ENCODE data around the gene SHANK1.

The SHANK1 gene

DNA sequence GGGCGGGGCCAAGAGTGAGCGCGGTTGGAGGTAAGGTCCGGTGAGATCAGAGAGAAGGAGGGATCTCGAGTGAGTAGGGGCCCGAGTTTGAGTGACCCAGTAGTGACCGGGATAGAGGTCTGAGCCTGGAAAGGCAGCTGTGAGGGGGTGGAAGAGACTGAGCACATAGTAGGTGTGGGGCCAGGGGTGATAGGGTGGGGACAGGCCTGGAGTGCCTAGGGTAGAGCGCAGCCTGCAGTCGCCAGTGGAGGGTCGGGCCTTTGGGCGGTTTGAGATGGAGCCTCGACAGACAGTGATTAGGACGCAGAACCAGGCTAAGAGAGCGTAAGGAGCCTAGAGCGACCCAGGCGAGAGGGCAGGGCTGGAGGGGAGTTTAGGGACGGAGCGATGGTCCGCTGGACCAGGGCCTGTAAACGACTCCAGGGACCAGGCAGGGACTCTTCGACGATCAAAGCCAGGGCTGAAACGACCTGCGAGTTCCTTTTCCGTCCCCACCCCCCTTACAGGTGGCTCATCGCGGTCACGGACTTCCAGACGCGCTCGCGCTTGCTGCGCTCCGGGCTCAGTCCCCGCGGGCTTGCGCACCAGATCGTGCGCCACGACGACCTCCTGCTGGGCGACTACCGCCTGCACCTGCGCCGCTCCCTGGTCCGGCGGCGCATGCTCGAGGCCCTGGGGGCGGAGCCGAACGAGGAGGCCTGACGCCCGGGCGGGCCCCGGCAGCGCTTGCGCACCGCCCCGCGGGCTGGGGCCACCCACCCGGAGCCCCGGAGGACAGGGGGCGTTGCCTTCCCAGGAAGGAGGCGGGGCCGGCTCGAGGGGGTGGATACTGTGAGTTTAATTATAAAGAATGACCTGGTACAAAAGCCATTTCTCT, 60.9 kb downstream of the SHANK1 start:
- DNase-seq: peak; percentile 81

DNA sequence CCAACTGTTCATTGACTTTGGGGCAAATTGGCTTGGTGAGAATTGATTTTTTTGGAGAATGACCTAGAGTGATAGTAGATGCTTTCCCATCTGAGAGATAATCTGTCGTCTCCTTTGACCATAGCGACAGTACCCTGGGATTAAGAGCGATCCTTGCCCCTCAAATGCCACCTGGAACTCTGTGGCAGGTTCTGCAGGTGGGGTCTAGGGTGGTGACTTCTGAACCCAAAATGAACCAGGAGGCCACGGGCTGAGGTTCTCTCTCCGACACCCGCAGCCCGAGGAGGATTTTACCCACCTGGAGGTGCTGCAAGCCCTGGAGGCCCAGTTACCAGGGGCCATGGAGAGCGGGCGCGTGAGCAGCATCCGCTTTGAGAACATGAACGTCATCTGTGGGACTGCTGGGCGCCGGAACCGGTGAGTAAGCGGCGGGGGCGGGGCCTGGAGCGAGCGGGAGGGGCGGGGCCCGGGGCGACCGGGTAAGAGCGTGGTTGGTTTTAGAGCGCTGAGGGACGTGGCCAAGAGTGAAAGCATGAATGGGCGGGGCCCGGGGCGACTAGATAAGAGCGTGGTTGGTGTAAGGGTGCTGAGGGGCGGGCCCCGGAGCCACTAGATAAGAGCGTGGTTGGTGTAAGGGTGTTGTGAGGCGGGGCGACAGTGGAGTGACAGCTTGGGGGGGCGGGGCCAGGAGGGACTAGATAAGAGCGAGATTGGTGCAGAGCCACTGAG, 61.7 kb downstream of the SHANK1 start:
- peak; percentile 100 for DNase-seq

DNA sequence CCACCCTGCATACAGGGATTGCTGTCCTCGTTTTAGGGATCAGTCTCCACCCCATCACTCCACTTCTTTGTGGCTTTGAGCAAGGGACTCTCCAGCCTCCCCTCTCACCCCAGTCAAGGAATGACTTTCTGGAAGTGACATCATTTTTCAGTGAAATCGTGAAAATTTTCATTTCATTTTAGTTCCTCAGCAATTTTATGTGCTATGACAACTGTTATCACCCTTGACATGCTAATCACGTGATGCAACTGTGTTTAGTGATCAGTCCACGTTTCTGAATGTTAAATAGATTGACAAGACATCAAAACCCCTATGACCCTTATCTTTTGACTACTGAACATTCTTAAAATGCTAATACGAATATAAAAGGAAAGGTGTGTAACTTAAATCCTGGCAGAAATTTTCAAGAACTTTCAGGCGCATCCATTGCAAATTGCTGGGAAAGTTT, 62.4 kb downstream of the SHANK1 start:
- DNase-seq: no peak

DNA sequence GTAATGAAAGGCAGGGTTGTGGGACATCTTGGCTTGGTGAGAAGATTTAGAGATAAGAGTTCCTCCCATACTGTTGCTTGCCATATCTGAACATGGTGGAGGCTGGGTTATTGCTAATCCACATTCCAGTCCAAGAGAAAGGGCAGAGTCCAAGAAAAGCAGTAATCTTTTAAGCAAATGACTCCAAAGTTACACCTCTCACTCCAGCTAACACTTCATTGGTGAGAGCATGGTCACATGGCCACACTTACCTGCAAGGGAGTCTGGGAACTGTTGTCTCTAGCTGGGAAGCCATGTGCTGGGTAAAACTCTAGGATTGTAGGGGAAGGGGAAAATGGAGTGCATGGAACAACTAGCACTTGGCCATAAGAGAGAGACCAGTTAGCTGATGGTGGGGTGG, 64.7 kb downstream of the SHANK1 start:
- DNase-seq: no peak

DNA sequence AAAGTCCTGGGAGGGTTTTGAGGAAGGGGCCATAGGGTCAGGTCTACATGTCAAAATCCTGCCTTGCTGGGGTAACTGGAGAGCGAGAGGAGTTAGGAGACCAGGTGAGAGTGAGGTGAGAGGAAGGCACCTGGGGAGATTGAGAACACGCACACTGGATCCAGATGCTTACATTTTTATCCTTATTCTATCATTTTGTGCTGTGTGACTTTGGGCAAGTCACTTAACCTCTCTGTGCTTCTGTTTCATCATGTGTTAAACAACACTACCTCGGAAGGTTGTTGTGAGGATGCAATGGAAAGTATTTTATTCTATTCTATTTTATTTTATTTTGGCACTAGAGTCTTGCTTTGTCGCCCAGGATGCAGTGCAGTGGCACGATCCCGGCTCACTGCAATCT, 66.9 kb downstream of the SHANK1 start:
- DNase-seq: no peak

DNA sequence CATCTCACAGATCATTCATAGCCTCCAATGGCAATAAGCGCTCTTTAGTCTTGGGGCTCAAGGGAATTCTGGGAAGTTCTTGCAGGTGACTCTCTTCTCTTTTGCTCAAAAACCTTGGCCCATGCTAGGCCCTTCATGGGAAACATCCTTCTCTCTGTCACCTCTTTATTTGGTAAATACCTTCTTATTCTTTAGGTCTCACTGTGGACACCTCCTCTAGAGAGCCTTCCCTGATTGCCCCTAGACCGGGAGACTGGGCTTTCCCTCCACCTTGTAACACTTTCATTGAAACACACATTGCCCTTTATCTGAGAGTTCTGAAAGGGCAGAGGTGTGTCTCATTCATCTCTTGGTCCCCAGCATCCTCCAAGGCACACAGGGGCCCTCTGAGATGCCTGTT, 68.4 kb downstream of the SHANK1 start:
- no peak for DNase-seq

DNA sequence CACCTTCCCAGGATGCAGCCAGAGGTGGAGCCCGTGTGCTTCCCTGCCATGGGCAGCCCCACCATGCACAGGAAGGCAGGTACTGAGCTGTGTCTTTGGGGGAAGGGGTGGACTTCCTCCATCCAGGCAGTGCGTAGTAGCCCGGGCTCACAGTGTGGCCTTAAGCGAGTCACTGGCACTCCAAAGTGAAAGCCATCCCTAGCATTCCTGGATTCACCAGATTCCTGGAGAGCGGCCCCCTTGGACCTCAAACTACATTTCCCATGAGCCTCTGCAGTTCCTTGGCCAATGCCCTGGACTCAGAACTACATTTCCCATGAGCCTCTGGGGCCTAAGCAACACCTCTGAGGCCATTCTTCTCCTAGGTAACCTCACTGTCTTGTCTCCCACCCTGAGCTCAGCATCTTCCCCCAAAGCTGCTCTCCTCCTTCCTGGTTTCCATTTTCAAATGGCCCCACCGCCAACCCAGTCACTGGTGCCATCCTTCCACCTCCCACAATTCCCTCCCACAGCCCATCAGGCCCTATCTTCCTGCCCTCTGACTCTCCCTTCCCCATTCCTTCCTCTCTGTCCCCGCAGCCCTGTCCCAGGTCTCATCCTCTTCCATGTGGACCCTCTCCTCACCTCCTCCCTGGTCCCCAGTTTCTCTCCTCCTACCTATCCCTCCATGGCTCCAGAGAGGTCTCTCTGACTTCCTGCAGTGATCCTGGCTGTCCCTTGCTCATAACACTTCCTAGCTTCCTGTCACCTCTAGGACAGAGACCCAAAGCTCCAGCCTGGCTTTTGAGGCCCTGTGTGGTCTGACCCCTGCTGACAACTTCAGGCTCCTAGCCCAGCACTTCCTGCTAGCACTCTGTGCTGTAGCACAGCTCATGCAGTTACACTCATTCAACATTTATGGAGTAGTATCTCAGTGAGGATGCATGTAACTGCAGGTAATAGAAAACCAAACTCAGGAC, 69.9 kb downstream of the SHANK1 start, which contains the start of gene C19orf81:
C19orf81 (plus strand) TSS at position 13 of the 959 bp plus-strand sequence; CDS start at position 13, 0 bp downstream.
- DNase-seq: peak; percentile 41

DNA sequence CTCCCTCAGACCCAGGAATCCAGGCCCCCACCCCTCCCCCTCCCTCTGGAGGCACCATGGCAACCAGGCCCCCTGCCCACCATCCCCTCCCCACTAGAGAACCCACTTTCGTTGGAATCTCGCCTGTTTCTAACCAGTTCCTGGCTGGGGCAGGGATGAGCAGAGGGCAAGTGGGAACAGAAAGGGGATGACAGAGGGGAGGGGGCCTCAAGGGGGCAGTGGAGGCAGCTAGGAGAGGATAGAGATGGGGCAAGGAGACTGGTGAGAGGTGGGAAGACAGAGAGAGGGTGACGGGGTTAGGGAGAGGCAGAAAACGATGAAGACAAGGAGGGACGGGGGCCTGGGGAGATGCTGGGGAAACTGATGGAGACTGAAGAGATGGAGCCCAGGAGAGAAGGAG, 70.9 kb downstream of the SHANK1 start:
- no peak for DNase-seq

DNA sequence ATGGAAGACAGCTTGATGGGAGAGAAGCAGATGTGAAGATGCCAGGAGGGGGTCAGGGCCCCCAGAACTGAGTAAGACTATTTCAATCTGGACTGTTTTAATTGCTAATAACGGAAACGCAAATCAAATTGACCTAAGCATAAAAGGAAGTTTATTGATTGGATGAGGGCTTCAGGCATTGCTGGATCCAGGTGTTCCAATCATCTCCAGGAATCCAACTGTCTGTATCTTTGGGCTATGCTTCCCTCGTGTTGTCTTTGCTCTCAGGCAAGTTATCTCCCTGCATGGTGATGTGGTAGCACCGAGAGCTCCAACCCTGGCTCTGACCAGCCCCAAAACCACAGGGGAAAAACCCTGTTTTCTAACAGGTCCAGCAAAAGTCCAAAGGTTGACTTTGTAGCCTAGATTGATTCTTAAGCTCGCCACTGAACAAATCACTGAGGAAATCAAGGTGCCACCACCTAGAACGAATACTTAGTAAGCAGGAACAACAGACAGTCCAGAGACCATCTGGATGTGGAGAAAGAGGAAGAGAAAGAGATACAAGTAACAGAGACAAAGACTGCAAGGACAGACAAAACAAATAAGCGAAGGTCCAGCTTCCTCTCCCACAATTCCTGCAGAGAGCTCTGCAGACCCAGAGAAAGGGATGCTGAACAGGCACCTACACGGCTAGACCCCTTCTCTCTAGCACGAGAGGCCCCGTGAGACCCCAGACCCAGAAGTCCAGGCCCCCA, 71.6 kb downstream of the SHANK1 start:
- no peak for DNase-seq

DNA sequence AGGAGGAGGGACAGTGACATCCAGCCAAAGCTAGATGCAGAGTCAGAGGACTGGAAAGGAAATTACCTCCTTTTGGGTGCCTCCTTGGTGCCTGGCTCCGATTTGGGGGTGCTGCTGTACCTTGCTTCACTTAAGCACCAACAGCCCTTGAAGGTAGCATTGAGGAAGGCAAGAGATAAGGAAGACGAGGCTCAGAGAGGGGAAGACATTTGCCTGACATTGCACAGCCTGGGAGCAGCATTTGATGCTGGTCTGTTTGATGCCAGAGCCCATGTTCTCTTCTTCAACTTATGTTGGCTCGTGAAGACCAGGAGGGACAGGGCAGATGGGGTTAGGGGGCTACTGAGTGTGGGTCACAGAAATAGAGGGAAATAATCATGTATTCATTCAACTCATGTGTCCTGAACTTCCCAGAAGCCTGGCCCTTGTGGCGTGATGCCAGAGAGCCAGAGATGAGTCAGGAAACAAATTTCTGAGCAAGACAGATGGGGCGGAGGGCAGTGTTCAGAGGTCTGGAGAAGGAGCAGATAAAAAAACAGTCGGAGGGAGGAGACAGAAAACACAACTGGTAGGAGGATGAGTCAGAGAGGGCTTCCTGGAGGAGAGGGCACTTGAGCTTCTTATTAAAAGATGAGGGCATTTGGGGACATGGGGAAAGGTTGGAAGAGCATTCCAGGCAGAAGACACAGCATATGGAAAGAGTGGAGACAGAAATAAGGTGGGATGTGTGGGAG, 73.4 kb downstream of the SHANK1 start:
- peak; percentile 83 for DNase-seq

DNA sequence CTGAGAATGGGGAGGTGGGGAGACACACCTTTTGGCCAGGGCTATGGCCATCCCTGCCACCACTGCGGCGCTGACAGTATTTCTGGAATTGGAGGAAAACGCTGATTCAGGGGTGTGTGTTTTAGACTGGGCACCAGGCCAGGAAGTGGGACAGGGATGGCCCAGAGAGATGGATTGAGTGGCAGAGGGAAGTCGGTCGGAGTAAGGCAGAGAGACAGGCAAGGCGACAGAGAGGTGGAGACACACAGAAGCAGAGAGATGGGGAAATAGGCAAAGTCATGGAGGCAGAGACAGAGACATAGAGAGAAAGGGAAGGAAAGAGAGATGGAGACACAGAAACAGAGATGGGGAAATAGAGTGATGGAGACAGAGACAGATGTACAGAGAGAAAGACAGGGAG, 74.5 kb downstream of the SHANK1 start:
- DNase-seq: no peak

DNA sequence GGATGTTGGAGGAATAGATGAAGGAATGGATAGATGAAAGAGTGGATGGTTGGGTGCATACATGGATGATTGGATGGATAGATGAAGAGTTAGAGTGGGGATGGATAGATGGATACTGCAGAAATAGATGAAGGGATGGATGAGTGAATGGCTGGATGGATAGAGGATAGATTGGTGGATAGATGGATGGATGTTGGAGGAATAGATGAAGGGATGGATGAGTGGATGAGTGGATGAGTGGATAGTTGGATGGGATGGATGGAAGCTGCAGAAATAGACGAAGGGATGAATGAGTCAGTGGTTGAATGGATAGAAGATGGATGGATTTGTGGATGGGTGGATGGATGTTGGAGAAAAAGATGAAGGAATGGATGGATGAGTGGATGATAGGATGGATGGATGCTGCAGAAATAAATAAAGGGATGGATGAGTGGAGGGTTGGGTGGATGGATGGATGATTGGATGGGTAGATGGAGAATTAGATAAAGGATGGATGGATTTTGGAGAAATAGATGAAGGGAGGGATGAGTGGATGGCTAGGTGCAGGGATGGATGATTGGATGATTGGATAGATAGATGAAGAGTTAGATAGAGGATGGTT, 75.2 kb downstream of the SHANK1 start:
- no peak for DNase-seq

DNA sequence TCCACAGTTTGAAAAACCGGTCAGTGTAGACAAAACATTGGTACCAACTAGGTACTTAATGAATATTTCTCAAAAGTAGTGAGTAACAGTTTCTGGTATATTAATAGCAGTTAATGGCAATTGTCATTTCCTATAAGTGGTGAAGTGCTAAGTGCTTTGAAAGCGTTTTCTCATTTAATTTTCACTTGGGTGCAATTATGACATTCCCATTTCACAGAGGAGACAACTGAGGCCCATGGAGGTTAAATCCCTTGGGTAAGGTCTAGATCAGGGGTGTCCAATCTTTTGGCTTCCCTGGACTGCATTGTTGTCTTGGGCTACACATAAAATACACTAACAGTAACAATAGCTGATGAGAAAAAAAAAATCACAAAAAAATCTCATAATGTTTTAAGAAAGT, 79.2 kb downstream of the SHANK1 start:
- DNase-seq: no peak

DNA sequence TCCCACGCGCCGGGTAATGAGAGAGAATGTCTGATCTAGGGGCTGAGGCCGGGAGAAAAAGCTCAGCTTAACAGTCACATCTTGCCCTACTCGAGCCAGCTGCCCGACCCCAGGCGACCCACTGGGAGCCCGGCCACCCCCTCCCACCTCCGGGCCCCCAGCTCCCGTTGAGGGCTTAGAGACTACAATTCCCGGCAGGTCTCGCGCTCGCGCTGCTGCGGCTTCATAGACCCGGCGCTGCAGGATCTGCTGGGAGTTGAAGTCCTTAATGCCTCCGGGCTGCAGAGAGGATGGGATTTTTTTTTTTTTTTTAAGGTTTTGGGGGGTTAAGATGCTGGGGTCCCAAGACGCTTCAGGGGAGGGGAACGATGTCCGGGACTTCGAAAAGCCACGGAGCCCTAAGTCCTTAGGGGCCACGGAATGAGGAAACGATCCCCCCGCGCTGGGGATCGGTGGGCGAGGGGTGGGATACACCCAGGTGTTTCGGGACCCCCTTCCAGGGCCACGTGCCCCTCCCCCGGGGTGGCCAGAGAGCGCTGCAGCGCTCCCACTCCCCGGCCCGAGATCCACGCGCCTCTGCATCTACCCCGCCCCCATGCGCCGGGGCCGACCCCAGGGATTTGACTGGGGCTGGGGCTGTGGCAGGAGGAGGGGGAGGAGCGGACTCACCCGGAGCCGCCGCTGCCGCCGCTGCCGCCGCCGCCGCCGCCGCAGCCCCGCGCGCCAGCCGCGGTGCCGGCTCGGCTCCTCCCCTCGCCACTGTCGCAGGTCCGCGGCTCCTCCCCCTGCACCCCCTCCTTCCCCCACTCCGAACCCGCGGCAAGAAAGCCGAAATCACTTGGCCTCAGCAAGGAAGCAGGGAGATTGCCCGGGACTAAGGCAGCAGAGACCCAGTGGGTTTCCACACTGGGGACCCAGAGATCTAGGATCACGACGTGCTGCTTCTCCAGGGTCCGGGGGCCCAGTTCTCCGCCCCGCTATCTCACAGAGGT, 80.2 kb downstream of the SHANK1 start, which contains the start of gene SYT3:
SYT3 (minus strand) TSS at position 761 of the 992 bp plus-strand sequence. CDS start 2,470 bp downstream, outside the sequence.
- peak; percentile 45 for DNase-seq

DNA sequence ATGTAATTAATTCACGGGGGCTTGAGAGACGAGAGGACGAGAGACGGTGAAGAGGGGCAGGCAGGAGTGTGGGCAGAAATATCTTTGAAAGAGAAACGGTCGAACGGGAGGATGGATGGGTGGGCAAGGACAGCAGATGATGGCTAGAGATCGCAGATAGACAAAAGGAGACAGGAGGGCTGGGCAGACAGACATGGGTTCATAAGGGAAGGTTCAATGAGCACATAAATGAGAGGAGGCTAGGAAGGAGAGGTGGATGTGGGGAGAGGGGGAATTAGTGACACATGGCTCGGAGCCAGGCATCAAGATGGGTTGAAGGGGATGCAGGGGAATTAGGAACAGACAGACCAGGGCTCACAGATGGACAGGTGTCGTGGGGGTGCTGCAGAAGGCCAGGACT, 81.0 kb downstream of the SHANK1 start:
- no peak for DNase-seq

DNA sequence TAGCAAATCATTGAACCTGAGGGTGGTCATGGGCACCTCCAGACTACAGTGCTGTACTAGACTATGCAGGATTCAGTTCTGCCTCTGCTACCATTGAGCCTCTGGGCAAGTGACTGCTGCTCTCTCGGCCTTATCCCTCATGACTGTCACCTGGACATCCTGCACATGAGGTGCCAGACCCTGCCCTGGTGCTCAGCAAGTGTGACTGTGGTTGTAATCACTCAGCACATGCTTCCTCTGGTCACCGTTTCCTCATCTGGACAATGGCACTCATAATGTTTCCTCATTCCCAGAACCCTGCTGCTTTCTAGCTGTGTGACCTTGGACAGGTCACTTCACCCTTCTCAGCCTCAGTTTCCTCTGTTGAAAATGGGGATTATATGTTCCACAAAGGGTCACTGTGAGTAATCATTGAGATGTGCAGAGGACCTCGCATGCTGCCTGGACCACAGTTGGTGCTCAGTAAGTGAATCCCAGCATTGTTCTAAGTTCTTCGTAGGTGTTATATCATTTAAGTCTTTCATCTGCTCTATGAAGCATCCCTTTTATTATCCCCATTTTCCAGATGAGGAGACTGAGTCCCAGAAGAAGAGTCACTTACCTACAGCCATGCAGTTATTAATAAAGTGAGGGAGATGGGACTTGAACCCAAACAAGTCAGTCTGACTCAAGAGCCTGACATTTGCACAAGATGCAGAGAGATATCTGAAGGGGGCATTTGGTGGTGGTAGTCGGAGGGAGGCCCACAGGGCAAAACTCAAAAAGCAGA, 83.1 kb downstream of the SHANK1 start:
- DNase-seq: no peak

DNA sequence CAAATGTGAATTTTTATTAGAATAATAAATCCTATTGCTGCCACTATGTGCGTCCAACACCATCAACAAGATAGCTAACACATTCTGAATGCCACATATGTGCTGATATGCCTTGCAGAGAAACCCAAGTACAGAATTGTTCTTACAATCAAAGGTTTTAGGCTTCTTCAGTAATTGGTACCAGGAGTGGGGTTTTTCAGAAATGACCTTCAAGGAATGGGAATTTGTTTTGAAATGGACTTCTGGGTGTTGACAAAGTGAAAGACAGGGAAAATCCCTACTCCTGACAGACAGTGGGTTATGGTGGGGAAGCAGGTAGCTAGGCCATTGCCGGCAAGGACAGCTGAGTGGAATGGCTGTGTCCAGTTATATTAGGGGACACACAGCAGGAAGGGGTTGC, 85.6 kb downstream of the SHANK1 start:
- DNase-seq: no peak

DNA sequence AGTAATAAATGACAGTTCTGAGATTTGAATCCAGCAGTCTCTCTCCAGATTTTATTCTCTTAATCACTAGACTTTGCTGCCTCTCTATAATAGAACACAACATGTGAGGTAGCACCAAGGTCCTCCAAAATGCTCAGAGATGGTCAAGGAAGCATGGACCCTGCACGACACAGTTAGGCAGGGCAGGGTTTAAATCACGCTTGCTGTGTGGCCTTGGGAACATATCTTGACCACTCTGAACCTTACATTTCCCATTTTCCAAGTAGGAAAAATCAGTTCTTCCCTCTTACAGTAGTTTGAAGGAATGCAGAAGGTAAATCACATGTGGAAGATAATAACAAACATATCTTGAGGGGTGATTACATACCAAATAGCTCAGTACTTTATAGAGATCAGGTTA, 86.2 kb downstream of the SHANK1 start:
- no peak for DNase-seq
